Lung (tissue), 12 donors: ENCODE data around the gene RASIP1. TPM values are rescaled to one million over a fixed set of nuclear protein-coding genes. Genes with fewer than 3 reads are reported as not detected.
A peak's percentile ranks its signal among the peaks of the same experiment; 100 is the strongest.
"Not testable (repeated sequence)": the region's sequence is repeated elsewhere in the genome, so short reads cannot be mapped to it uniquely, and the experiment has no call there.

Experiments used
- ATAC-seq: fragments of 200-7000 bp; cut with Tn5 transposase; one replicate; pipeline ENCODE4 v1.9.1; 2020; ENCODE audit warnings: moderate number of reproducible peaks; ENCODE audit not compliant: insufficient read depth, low FRiP score
- DNase-seq, 3 donors: peaks; one replicate each; pipeline ENCODE4 v3.0.0-alpha.2; 2013 to 2017
- H3K27ac ChIP-seq, 2 donors: one replicate each; pipeline ENCODE4 v1.5.1; 2013; ENCODE audit warnings: mild to moderate bottlenecking in 2 of 2, moderate library complexity in 2 of 2, control low read depth in 1 of 2, inconsistent platforms in 1 of 2, low read depth in 1 of 2, low read length in 1 of 2
- H3K27me3 ChIP-seq, 3 donors: one replicate each; pipeline ENCODE4 v1.5.1; 2013; ENCODE audit warnings: low read length in 2 of 3; ENCODE audit not compliant: control insufficient read depth in 3 of 3, insufficient read depth in 3 of 3
- H3K36me3 ChIP-seq, 4 donors: one replicate each; pipeline ENCODE4 v1.5.1; 2013; ENCODE audit warnings: low read length in 4 of 4, mild to moderate bottlenecking in 1 of 4, moderate library complexity in 1 of 4; ENCODE audit not compliant: control insufficient read depth in 4 of 4, insufficient read depth in 4 of 4
- H3K4me1 ChIP-seq, 5 donors: one replicate each; pipeline ENCODE4 v1.5.1; 2013; ENCODE audit warnings: low read length in 5 of 5, mild to moderate bottlenecking in 2 of 5, moderate library complexity in 1 of 5; ENCODE audit not compliant: control insufficient read depth in 5 of 5, insufficient read depth in 5 of 5
- H3K4me3 ChIP-seq: one replicate; pipeline ENCODE4 v1.5.1; 2013; ENCODE audit warnings: mild to moderate bottlenecking, control low read depth, moderate library complexity
- H3K9ac ChIP-seq, 2 donors: one replicate each; pipeline ENCODE4 v1.5.1; 2013; ENCODE audit warnings: low read length in 2 of 2, control low read depth in 1 of 2; ENCODE audit not compliant: insufficient read depth in 1 of 2
- H3K9me3 ChIP-seq, 4 donors: one replicate each; pipeline ENCODE4 v1.5.1; 2013; ENCODE audit warnings: low read length in 3 of 4, mild to moderate bottlenecking in 1 of 4, moderate library complexity in 1 of 4; ENCODE audit not compliant: control insufficient read depth in 4 of 4, insufficient read depth in 3 of 4
- WGBS, 2 donors: extraction: QIAGEN DNeasy Blood & Tissue Kit; methylation state at CpG; one replicate each; pipeline ENCODE4 v1.1.7; 2013; 5-methylcytosine and 5-hydroxymethylcytosine counted together
- polyA plus RNA-seq, 2 donors: library from polyadenylated mRNA; stranded (reverse); fragments of 200-250 nt; gene quantifications; one replicate each; pipeline ENCODE4 v1.2.1, GENCODE V29; 2013
- total RNA-seq, 2 donors: library from RNA; depleted of rRNA in 1 of 2; stranded (reverse); fragments of >200 nt in 1 of 2; gene quantifications; one replicate each; pipeline ENCODE4 v1.2.1, GENCODE V29; 2014 to 2021
- TF ChIP-seq, protein P1 (sequence below): IDR thresholded peaks from 2 replicates; pipeline ENCODE4 v1.5.1; 2012; ENCODE audit warnings: mild to moderate bottlenecking; ENCODE audit errors: control extremely low read depth, extremely low read depth
- donor health status: control.
- donor health status: control.
- donor health status: Bipolar disorder and iron deficiency.
- donor health status: healthy.
- donor health status: DM: yes; HTN: yes; CAD: no.

Gene RASIP1
- total and polyA plus RNA-seq, 4 donors, result 24.7 to 37.9 (median 29.5) TPM

DNA sequence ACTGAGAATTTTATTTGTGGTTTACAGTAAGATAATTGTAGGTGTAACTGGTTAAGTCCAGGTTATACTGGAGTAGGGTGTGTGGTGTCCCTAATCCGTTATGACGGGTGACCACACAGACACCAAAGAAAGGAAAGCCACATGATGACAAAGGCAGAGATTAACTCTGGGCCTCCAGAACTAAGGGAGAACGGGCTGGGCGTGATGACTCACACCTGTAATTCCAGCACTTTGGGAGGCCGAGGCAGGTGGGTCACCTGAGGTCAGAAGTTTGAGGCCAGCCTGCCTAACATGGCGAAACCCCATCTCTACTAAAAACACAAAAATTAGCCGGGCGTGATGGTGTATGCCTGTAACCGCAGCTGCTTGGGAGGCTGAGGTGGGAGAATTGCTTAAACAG lies 54.8 kb downstream of the RASIP1 start:
- no peak overlapping the region for H3K4me3 ChIP-seq
- no peaks in the 10 kb centered on the region for H3K36me3 ChIP-seq
- no peak overlapping the region for H3K9ac ChIP-seq
- no peak overlapping the region for H3K27ac ChIP-seq
- H3K4me1 ChIP-seq, result peaks cover 0 to 7% (median 0%) of the 10 kb centered on the region in 5 donors
- H3K27me3 ChIP-seq, result no peaks in the 10 kb centered on the region
- 87 to 95% methylated on average over 9 of the region's 9 CpGs for WGBS, 2 donors
- ATAC-seq (no peak), DNase-seq (no peak)
- TF ChIP-seq, protein P1, sequence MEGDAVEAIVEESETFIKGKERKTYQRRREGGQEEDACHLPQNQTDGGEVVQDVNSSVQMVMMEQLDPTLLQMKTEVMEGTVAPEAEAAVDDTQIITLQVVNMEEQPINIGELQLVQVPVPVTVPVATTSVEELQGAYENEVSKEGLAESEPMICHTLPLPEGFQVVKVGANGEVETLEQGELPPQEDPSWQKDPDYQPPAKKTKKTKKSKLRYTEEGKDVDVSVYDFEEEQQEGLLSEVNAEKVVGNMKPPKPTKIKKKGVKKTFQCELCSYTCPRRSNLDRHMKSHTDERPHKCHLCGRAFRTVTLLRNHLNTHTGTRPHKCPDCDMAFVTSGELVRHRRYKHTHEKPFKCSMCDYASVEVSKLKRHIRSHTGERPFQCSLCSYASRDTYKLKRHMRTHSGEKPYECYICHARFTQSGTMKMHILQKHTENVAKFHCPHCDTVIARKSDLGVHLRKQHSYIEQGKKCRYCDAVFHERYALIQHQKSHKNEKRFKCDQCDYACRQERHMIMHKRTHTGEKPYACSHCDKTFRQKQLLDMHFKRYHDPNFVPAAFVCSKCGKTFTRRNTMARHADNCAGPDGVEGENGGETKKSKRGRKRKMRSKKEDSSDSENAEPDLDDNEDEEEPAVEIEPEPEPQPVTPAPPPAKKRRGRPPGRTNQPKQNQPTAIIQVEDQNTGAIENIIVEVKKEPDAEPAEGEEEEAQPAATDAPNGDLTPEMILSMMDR, result no peak
- H3K9me3 ChIP-seq, result no peaks in the 10 kb centered on the region

DNA sequence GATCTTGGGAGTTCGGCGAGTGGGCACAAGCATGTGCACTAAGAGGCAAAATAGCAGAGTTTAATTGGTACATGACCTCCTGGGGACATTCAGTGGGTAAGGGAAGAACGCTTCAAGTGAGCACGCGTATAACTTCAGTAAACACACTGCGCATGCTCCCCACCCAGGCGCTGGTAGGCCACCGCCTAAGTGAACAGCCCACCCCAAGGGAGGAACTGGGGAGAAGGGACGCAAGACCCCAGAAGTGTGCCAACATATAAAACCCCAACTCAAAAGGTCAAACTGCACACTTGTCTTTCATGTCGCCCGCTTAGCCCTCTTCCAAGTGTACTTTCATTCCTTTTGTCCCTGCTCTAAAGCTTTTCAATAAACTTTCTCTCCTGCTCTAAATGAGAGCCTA lies 57.1 kb downstream of the RASIP1 start:
- ATAC-seq (no peak), DNase-seq (peak; percentile 79 to 82 (median 82))
- Histone ChIP-seq H3K9me3 (no peaks in the 10 kb centered on the region), H3K4me3 (no peak overlapping the region), H3K36me3 (no peaks in the 10 kb centered on the region), H3K9ac (peak overlapping the region in 1 of 2 donors; percentile 77), H3K4me1 (peaks cover 0 to 7% (median 0%) of the 10 kb centered on the region in 5 donors), H3K27ac (no peak overlapping the region), H3K27me3 (no peaks in the 10 kb centered on the region)
- TF ChIP-seq, protein P1, result no peak
- WGBS, 2 donors, result 55 to 61% methylated on average over 11 of the region's 11 CpGs

DNA sequence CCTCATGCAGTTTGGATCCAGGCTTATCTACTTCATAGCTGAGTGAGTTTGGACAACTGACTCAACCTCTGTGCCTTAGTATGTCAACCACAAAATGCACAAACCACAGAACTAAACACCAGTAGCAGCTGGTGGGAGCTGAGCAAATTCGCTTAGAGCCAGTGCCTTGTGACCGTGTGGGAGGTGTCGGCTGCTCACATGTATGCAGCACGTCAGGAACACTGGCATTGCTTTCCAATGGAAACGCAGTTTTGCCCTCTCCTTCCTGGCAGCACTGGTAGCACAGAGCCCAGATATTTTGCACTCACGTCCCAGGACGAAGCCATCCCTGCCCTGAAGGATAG lies 59.3 kb downstream of the RASIP1 start:
- TF ChIP-seq, protein P1, result no peak

DNA sequence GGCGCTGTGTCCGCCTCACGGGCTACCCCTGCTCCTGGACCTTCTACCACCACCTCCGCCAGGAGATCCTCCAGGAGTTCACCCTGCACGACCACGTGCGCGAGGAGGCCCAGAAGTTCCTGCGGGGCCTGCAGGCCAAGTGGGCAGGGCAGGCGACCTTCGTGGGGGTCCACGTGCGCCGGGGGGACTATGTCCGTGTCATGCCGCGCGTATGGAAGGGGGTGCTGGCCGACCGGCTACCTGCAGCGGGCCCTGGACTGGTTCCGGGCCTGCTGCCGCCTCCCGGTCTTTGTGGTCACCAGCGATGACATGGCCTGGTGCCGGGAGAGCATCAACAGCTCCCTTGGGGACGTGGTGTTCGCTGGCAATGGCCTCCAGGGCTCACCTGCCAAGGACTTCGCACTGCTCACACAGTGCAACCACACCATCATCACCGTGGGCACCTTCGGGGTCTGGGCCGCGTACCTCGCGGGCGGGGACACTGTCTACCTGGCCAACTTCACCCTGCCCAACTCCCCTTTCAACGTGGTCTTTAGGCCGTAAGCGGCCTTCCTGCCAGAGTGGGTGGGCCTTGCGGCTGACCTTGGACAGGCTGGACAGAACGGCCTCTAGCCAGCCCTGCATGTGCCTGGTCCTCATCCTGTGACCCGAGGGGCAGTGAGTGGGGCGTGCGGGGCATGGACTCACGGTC lies 59.8 kb downstream of the RASIP1 start:
- peaks cover 0 to 8% (median 4%) of the 10 kb centered on the region in 5 donors for H3K4me1 ChIP-seq
- ATAC-seq (no peak), DNase-seq (no peak)
- WGBS, 2 donors, result 93 to 95% methylated on average over 45 of the region's 45 CpGs
- H3K27me3 ChIP-seq, result no peaks in the 10 kb centered on the region
- TF ChIP-seq, protein P1, result no peak
- no peaks in the 10 kb centered on the region for H3K9me3 ChIP-seq
- no peak overlapping the region for H3K27ac ChIP-seq
- no peaks in the 10 kb centered on the region for H3K36me3 ChIP-seq
- H3K9ac ChIP-seq, result no peak overlapping the region
- no peak overlapping the region for H3K4me3 ChIP-seq

More for the DNA sequence above, 59.3 kb downstream of the RASIP1 start:
- no peak for DNase-seq
- H3K9ac ChIP-seq, result no peak overlapping the region
- H3K27me3 ChIP-seq, result no peaks in the 10 kb centered on the region
- no peaks in the 10 kb centered on the region for H3K36me3 ChIP-seq
- H3K27ac ChIP-seq, result no peak overlapping the region
- H3K9me3 ChIP-seq, result no peaks in the 10 kb centered on the region
- 82% methylated on average over 7 of the region's 7 CpGs for whole genome bisulfite sequencing, 2 donors
- H3K4me3 ChIP-seq, result no peak overlapping the region
- ATAC-seq, result no peak
- H3K4me1 ChIP-seq, result peaks cover 0 to 7% (median 3%) of the 10 kb centered on the region in 5 donors

DNA sequence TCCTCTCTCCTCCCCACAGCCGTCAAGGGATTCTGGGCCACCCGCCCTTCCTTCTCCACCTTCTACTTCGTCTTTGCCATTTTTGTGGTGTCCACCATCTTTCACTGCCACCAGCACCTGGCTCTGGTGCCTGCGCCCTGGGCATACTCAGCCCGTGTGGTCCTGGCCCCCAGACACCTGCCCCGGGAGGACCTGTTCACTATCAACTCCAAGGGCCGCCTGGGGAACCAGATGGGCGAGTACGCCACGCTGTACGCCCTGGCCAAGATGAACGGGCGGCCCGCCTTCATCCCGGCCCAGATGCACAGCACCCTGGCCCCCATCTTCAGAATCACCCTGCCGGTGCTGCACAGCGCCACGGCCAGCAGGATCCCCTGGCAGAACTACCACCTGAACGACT lies 60.4 kb downstream of the RASIP1 start:
- not testable (repeated sequence) for H3K9ac ChIP-seq, H3K27me3 ChIP-seq, H3K4me3 ChIP-seq, ATAC-seq, H3K36me3 ChIP-seq, H3K9me3 ChIP-seq, H3K27ac ChIP-seq, DNase-seq
- peaks cover 0 to 13% (median 7%) of the 10 kb centered on the region in 5 donors for H3K4me1 ChIP-seq
- WGBS, 2 donors, result 89 to 97% methylated on average over 11 to 16 of the region's 19 CpGs
